Upper lobe of left lung (tissue), 4 donors: ENCODE measurements around the gene CEP97.

Source experiments
- EP300 ChIP-seq, 4 donors: sonication (generic); formaldehyde crosslinking; IDR thresholded peaks; one replicate each; pipeline ENCODE4 v1.5.1; 2017; ENCODE audit warnings: antibody characterized with exemption in 4 of 4, control low read depth in 2 of 4
- POLR2AphosphoS5 ChIP-seq, 2 donors: sonication (generic); formaldehyde crosslinking; IDR thresholded peaks; one replicate each; pipeline ENCODE4 v1.5.1; 2017; ENCODE audit warnings: antibody characterized with exemption in 2 of 2
- TF ChIP-seq, protein P1 (sequence below), 6 experiments: fragments of 450-650 bp in 4 of 6; fragments of 200-600 bp in 2 of 6; sonication (generic) in 2 of 6; IDR thresholded peaks; one replicate each; pipeline ENCODE4 v1.5.1; 2016 to 2019; ENCODE audit warnings: antibody characterized with exemption in 6 of 6

DNA sequence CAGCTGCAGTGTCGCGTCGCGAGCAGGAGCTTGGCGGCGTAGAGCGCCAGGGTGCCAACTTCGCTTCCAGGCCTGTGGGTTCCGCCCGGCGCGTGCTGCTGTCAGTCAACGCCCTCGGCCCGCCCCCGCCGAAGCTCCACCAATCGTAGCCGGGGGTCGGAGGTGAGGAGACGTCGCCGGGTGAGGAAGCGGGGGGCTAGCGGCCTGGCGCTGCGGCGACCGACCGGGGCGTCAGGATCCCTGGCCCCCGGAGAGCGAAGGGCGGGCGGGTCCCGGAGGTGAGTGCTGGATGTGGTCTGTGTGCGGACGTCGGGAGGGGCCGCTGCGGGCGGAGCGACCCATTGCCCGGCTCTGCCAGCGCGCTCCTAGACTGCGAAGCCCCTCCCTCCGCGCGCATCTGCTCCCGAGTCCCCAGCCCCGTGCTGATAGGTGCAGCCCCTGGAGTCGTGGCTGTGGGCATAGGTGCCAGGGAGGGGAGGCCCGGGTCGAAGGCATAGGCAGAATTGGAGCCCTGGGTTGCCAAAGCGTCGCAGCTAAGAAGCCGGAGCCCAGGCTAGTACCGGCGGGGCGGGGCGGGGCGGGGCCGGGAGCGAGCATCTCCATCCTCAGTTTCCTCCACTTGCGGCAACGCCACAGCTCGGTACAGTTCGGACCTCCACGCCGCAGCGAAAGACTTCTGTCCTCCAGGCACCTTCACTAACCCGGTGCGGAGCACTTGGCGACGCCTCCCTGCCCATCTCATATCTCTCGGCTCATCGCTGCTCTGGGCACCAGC is 54.8 kb downstream of the CEP97 start, which contains the start of gene NXPE3:
- TF ChIP-seq EP300 (IDR thresholded peaks at IDR 0.05) (no peak), POLR2AphosphoS5 (IDR thresholded peaks at IDR 0.05) (peak in 1 of 2 donors; percentile 84)
- TF ChIP-seq, protein P1, sequence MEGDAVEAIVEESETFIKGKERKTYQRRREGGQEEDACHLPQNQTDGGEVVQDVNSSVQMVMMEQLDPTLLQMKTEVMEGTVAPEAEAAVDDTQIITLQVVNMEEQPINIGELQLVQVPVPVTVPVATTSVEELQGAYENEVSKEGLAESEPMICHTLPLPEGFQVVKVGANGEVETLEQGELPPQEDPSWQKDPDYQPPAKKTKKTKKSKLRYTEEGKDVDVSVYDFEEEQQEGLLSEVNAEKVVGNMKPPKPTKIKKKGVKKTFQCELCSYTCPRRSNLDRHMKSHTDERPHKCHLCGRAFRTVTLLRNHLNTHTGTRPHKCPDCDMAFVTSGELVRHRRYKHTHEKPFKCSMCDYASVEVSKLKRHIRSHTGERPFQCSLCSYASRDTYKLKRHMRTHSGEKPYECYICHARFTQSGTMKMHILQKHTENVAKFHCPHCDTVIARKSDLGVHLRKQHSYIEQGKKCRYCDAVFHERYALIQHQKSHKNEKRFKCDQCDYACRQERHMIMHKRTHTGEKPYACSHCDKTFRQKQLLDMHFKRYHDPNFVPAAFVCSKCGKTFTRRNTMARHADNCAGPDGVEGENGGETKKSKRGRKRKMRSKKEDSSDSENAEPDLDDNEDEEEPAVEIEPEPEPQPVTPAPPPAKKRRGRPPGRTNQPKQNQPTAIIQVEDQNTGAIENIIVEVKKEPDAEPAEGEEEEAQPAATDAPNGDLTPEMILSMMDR (IDR thresholded peaks at IDR 0.05): peak in 1 of 6 experiments; percentile 26
